K562 (cell line): ENCODE measurements around the gene TRIM32. TPM values are rescaled to one million over a fixed set of nuclear protein-coding genes. Genes with fewer than 3 reads are reported as not detected.

Experiments used
- ATAC-seq: fragments of 200-7000 bp; cut with Tn5 transposase; 3 replicates; pipeline ENCODE4 v1.9.1; 2020; ENCODE audit warnings: moderate library complexity
- BruUV-seq: library from RNA; stranded (reverse); fragments of 400-500 nt; replicated peaks from 2 replicates; lab custom pipeline; 2021; lab: Mats Ljungman, UMichigan
- CTCF ChIA-PET: fragments of 300-600 bp; formaldehyde crosslinking; extraction: SDS; loops from one replicate; lab custom pipeline; 2021; ENCODE audit warnings: low intra/inter-chr PET ratio; lab: Yijun Ruan, JAX
- POLR2A ChIA-PET: fragments of 300-600, 350-650 bp; sonication (Branson Sonifier 250); formaldehyde crosslinking; extraction: SDS; loops from one replicate; lab custom pipeline; 2021; ENCODE audit warnings: antibody characterized with exemption, inconsistent platforms; lab: Yijun Ruan, JAX
- DNase-seq, 4 experiments: peaks; one replicate each; pipeline versions ENCODE4 v3.0.0 to v3.0.0-alpha.2; 2011 to 2018; ENCODE audit warnings: low spot score in 3 of 4, mixed read lengths in 3 of 4; ENCODE audit errors: extremely low read depth in 1 of 4
- FAIRE-seq: peaks from 2 replicates; lab custom pipeline; 2011; peaks lifted over from hg19 to GRCh38; lab: Jason Lieb, UNC
- H2AFZ ChIP-seq: 2 replicates; pipeline ENCODE4 v1.6.0; 2011; ENCODE audit warnings: low read depth, low read length, control low read depth, inconsistent platforms
- H3K27ac ChIP-seq: fragments of 200-600 bp; 3 replicates; pipeline ENCODE4 v1.8.0; 2011; ENCODE audit warnings: low read depth, mild to moderate bottlenecking, control low read depth, inconsistent platforms, low read length, moderate library complexity, mixed read lengths; ENCODE audit errors: extremely low read depth
- H3K27me3 ChIP-seq, 2 experiments: fragments of 300-600 bp in 1 of 2; 2 replicates in 1 of 2; 3 replicates in 1 of 2; pipeline versions ENCODE4 v1.6.0 to v1.8.0; 2011; ENCODE audit warnings: inconsistent platforms in 2 of 2, low read length in 2 of 2, mild to moderate bottlenecking in 1 of 2, mixed read lengths in 1 of 2, moderate library complexity in 1 of 2; ENCODE audit not compliant: control insufficient read depth in 2 of 2, insufficient read depth in 2 of 2
- H3K36me3 ChIP-seq: fragments of 300-600 bp; 3 replicates; pipeline ENCODE4 v1.8.0; 2011; ENCODE audit warnings: mild to moderate bottlenecking, low read length, inconsistent platforms; ENCODE audit not compliant: control insufficient read depth, insufficient read depth
- H3K4me1 ChIP-seq, 2 experiments: fragments of 200-600 bp in 1 of 2; replicated peaks in 1 of 2; 2 replicates in 1 of 2; 3 replicates in 1 of 2; pipeline versions ENCODE4 v1.5.1 to v1.8.0; 2011; ENCODE audit warnings: inconsistent platforms in 2 of 2, low read length in 2 of 2, mild to moderate bottlenecking in 1 of 2, mixed read lengths in 1 of 2, moderate library complexity in 1 of 2; ENCODE audit not compliant: control insufficient read depth in 2 of 2, insufficient read depth in 2 of 2
- H3K4me2 ChIP-seq: 2 replicates; pipeline ENCODE4 v1.6.1; 2011; ENCODE audit warnings: low read length, control low read depth, inconsistent platforms, mixed read lengths; ENCODE audit not compliant: insufficient read depth
- H3K4me3 ChIP-seq: fragments of 200-600 bp; sonication (generic), shearing (Covaris generic); 2 replicates; pipeline ENCODE4 v1.5.1; 2016; ENCODE audit warnings: control low read depth, inconsistent platforms
- H3K79me2 ChIP-seq: fragments of 200-600 bp; 3 replicates; pipeline ENCODE4 v1.8.0; 2011; ENCODE audit warnings: low read length, inconsistent platforms; ENCODE audit not compliant: control insufficient read depth, insufficient read depth
- H3K9ac ChIP-seq, 2 experiments: 2 replicates each; pipeline versions ENCODE4 v1.6.0 to v1.6.1; 2011; ENCODE audit warnings: low read depth in 2 of 2, low read length in 2 of 2, control low read depth in 1 of 2, inconsistent platforms in 1 of 2, mild to moderate bottlenecking in 1 of 2, mixed read lengths in 1 of 2; ENCODE audit not compliant: insufficient read depth in 1 of 2
- H3K9me1 ChIP-seq: one replicate; pipeline ENCODE4 v1.6.0; 2011; ENCODE audit warnings: inconsistent platforms, mild to moderate bottlenecking, low read length, moderate library complexity; ENCODE audit not compliant: control insufficient read depth, insufficient read depth
- H3K9me3 ChIP-seq: replicated peaks from 2 replicates; pipeline ENCODE4 v1.5.1; 2011; ENCODE audit warnings: low read depth, low read length, inconsistent platforms; ENCODE audit not compliant: control insufficient read depth, insufficient read depth
- H4K20me1 ChIP-seq: replicated peaks from 2 replicates; pipeline ENCODE4 v1.6.1; 2011; ENCODE audit warnings: low read length, inconsistent platforms, mixed read lengths; ENCODE audit not compliant: control insufficient read depth, insufficient read depth
- DACH1 ChIP-seq: fragments of 450-650 bp; IDR thresholded peaks from 2 replicates; pipeline ENCODE4 v1.6.1; 2018; ENCODE audit not compliant: partially characterized antibody
- DEAF1 ChIP-seq: fragments of 450-650 bp; formaldehyde crosslinking; IDR thresholded peaks from 2 replicates; pipeline ENCODE4 v1.4.0; 2020; ENCODE audit warnings: mild to moderate bottlenecking, moderate library complexity
- KLF16 ChIP-seq: IDR thresholded peaks from 2 replicates; pipeline ENCODE4 v1.6.1; 2016; ENCODE audit warnings: antibody characterized with exemption
- MCM3 ChIP-seq: fragments of 450-650 bp; IDR thresholded peaks from 2 replicates; pipeline ENCODE4 v1.6.1; 2016
- NEUROD1 ChIP-seq: fragments of 150-350 bp; IDR thresholded peaks from 2 replicates; pipeline ENCODE4 v1.6.1; 2014; ENCODE audit warnings: borderline replicate concordance, low read length, low read depth; ENCODE audit not compliant: partially characterized antibody
- RAD21 ChIP-seq, 2 experiments: fragments of 250-450 bp in 1 of 2; fragments of 450-650 bp in 1 of 2; sonication (Bioruptor Pico) in 1 of 2; formaldehyde crosslinking in 1 of 2; IDR thresholded peaks in 1 of 2; conservative IDR thresholded peaks in 1 of 2; 2 replicates each; pipeline versions ENCODE4 v1.4.0 to v1.8.0; 2020 to 2022; ENCODE audit warnings: mild to moderate bottlenecking in 2 of 2, moderate library complexity in 1 of 2
- RB1 ChIP-seq: fragments of 450-650 bp; IDR thresholded peaks from 2 replicates; pipeline ENCODE4 v1.6.1; 2017; ENCODE audit warnings: low read depth, mild to moderate bottlenecking
- REST ChIP-seq, 2 experiments: fragments of 450-650 bp; formaldehyde crosslinking in 1 of 2; IDR thresholded peaks; 2 replicates each; pipeline versions ENCODE4 v1.4.0 to v1.6.1; 2014 to 2020; ENCODE audit warnings: mild to moderate bottlenecking in 2 of 2, borderline replicate concordance in 1 of 2, low read depth in 1 of 2
- SMC3 ChIP-seq: conservative IDR thresholded peaks from 2 replicates; pipeline ENCODE4 v1.6.1; 2011; ENCODE audit warnings: low read depth, low read length, improper control_type of control experiment; ENCODE audit not compliant: insufficient read depth
- STAG1 ChIP-seq: sonication (generic); formaldehyde crosslinking; IDR thresholded peaks from 2 replicates; pipeline ENCODE4 v1.5.0; 2020; ENCODE audit warnings: missing genetic modification reagents, borderline replicate concordance
- ZNF778 ChIP-seq: fragments of 450-650 bp; formaldehyde crosslinking; IDR thresholded peaks from 2 replicates; pipeline ENCODE4 v1.4.0; 2020; ENCODE audit warnings: mild to moderate bottlenecking, moderate library complexity
- WGBS: fragments of 100-300 bp; shearing (Covaris generic); methylation state at CpG from one replicate; pipeline ENCODE4 v1.1.6; 2016; ENCODE audit warnings: low coverage, mixed read lengths; ENCODE audit not compliant: insufficient coverage; ENCODE audit errors: missing lambda C conversion rate; 5-methylcytosine and 5-hydroxymethylcytosine counted together
- in situ Hi-C: fragments of 300-500 bp; cut with MboI; formaldehyde crosslinking; loops from 4 replicates; pipeline ENCODE4 v1.15.0; 2018; ENCODE audit warnings: inconsistent platforms, mixed read lengths
- intact Hi-C: fragments of 100-400 bp; cut with micrococcal nuclease; formaldehyde crosslinking; loops from 2 replicates; pipeline ENCODE4 v1.14.2; 2022
- polyA plus RNA-seq, 8 experiments: library from polyadenylated mRNA; depleted of rRNA in 4 of 8; stranded (reverse) in 5 of 8; unstranded in 3 of 8; fragments of >200 nt; fragmentation: Nextera tagmentation in 2 of 8; fragmentation: Illumina TruSeq in 1 of 8; extraction: Ambion mirVana in 2 of 8; extraction: Trizol in 1 of 8; gene quantifications; 2 replicates each; pipeline versions ENCODE4 v1.2.1 to v1.2.3, GENCODE V29; 2011 to 2014; ENCODE audit warnings: inconsistent platforms in 1 of 8, missing spikeins in 1 of 8
- total RNA-seq, 7 experiments: library from RNA; depleted of rRNA in 6 of 7; stranded (reverse); fragments of >200 nt in 6 of 7; fragmentation: Illumina TruSeq in 2 of 7; extraction: Trizol in 2 of 7; gene quantifications; 2 replicates each; pipeline versions ENCODE4 v1.2.1 to v1.2.3, GENCODE V29; 2011 to 2021; ENCODE audit warnings: low replicate concordance in 1 of 7

TRIM32 gene
- total and polyA plus RNA-seq, 9 of the 15 experiments (the other 6 are each of a cell fraction or from before 2014, with no cell fraction given): 3.5 to 9.4 (median 5.9) TPM

- Histone ChIP-seq H3K4me2 (no peak overlapping the region), H3K4me1 (no peaks in the 10 kb centered on the region), H3K9me1 (no peaks in the 10 kb centered on the region), H3K27me3 (no peaks in the 10 kb centered on the region), H3K36me3 (no peaks in the 10 kb centered on the region), H3K27ac (no peak overlapping the region), H3K4me3 (no peak overlapping the region), H3K79me2 (no peaks in the 10 kb centered on the region), H3K9ac (no peak overlapping the region), H4K20me1 (no peaks in the 10 kb centered on the region), H3K9me3 (no peaks in the 10 kb centered on the region), H2AFZ (no peak overlapping the region)
- 7% methylated on average over 13 of the region's 16 CpGs for WGBS
- peak; percentile 82 to 86 (median 84) for DNase-seq
- ATAC-seq: peak; percentile 99
- CTCF ChIA-PET: interaction anchor here (1.8 kb wide), 1 partner anchor 123 kb away, joined by 5 read pairs; no protein-coding TSS in a partner anchor
- in situ Hi-C loops (loop anchor here (10.0 kb wide), 1 partner anchor 118 kb away; no protein-coding TSS in a partner anchor), intact Hi-C loops (loop anchor here (1.0 to 10.0 kb wide), 2 partner anchors 123 to 678 kb away; partner anchors contain the start of gene ASTN2)
- peak; percentile 65 for FAIRE-seq
- POLR2A ChIA-PET: interaction anchor here (0.5 to 0.6 kb wide), 2 partner anchors 16 to 630 kb away, joined by 3 read pairs; no protein-coding TSS in a partner anchor
- BruUV-seq: no TSS peak
- peak; percentile 76 to 89 for TF ChIP-seq RAD21 (CRISPR knock-in tag; conservative IDR thresholded peaks at IDR 0.05 in 1 of 2, IDR thresholded peaks at IDR 0.05 in 1 of 2)
- peak; percentile 67; the same call in 1 of the 2 replicates for TF ChIP-seq REST (IDR thresholded peaks at IDR 0.05; ENCODE audit: borderline replicate concordance)
- TF ChIP-seq REST (CRISPR knock-in tag; IDR thresholded peaks at IDR 0.05; ENCODE audit: low read depth): no peak
- TF ChIP-seq DACH1: peak; percentile 96
- TF ChIP-seq MCM3: no peak
- TF ChIP-seq SMC3: peak; percentile 87
- TF ChIP-seq KLF16: peak; percentile 25; the same call in 1 of the 2 replicates
- peak; percentile 41; the same call in 1 of the 2 replicates for TF ChIP-seq STAG1 (CRISPR knock-in tag)
- TF ChIP-seq ZNF778 (CRISPR knock-in tag): no peak
- TF ChIP-seq NEUROD1: no peak
- TF ChIP-seq DEAF1: peak; percentile 37; the same call in 1 of the 2 replicates
- TF ChIP-seq RB1: peak; percentile 59; the same call in 1 of the 2 replicates
Observed at GRCh38 chr9:116737152-116737546, 50.0 kb downstream of the TRIM32 start.
